ENCODE results near the gene IGLL5.

The IGLL5 gene

DNA sequence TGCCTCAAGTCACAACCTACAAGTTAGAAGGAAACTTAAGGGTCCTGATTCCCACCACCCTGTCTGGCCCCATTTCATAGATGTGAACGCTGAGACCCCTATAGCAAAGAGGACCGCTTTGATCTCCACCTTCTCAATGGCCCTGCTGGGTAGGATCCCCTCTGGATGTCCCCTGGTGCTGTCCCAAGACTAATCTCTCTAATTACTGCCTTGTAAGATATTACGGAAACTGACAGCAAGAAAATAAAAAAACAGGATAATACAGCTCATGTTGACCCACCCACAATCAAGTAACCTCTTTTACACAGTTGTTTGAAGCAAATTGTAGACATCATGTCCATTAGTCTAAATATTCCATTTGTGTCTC is 20.9 kb downstream of the IGLL5 start:
- TF ChIP-seq, protein P1, sequence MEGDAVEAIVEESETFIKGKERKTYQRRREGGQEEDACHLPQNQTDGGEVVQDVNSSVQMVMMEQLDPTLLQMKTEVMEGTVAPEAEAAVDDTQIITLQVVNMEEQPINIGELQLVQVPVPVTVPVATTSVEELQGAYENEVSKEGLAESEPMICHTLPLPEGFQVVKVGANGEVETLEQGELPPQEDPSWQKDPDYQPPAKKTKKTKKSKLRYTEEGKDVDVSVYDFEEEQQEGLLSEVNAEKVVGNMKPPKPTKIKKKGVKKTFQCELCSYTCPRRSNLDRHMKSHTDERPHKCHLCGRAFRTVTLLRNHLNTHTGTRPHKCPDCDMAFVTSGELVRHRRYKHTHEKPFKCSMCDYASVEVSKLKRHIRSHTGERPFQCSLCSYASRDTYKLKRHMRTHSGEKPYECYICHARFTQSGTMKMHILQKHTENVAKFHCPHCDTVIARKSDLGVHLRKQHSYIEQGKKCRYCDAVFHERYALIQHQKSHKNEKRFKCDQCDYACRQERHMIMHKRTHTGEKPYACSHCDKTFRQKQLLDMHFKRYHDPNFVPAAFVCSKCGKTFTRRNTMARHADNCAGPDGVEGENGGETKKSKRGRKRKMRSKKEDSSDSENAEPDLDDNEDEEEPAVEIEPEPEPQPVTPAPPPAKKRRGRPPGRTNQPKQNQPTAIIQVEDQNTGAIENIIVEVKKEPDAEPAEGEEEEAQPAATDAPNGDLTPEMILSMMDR (IDR thresholded peaks at IDR 0.05; ENCODE audit: low read depth, low read length, missing control alignments), result no peak
- DNase-seq (ENCODE audit: low read depth), result no peak
- H3K4me3 ChIP-seq (ENCODE audit: low read depth, low read length), result no peak overlapping the region
- in situ Hi-C loops (cut with HindIII; ENCODE audit: low sequenced_read_pairs), result loop anchor here (25.0 kb wide), 1 partner anchor 321 kb away; no protein-coding TSS in a partner anchor

DNA sequence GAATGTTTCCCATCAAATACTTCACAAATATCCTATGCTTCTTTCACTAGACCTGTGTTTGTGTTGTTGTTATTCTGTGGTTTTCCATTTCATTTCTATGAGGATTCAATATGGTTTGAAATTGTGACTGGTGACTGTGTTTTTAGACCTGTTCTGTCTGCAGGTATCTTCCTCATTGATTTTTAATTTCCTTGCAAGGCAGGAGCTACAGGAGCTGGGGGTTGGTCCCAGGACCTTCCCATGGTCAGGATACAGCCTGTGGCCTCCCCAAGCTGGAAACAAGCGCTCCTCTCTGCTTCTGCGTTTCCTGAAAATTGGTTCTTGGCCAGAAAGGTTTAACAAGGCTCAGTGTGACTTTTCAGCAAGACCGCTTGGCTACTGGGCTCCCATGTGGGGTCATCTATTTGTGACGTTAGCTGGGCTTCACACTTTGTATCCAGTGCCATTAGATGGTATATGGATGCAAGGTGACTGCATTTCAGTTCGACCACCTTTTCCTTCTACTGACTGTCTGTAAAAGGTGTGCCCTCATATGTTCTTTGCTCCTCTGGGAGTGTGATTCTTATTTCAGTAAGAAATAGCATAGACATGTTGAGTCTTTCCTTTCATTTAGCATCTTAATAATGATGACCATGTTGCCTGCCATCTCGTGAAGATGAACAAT is 21.5 kb downstream of the IGLL5 start:
- TF ChIP-seq, protein P1 (IDR thresholded peaks at IDR 0.05; ENCODE audit: low read depth, low read length, missing control alignments), result no peak
- no peak overlapping the region for H3K4me3 ChIP-seq (ENCODE audit: low read depth, low read length)
- DNase-seq (ENCODE audit: low read depth), result no peak
- in situ Hi-C loops (cut with HindIII; ENCODE audit: low sequenced_read_pairs), result loop anchor here (25.0 kb wide), 1 partner anchor 322 kb away; no protein-coding TSS in a partner anchor

DNA sequence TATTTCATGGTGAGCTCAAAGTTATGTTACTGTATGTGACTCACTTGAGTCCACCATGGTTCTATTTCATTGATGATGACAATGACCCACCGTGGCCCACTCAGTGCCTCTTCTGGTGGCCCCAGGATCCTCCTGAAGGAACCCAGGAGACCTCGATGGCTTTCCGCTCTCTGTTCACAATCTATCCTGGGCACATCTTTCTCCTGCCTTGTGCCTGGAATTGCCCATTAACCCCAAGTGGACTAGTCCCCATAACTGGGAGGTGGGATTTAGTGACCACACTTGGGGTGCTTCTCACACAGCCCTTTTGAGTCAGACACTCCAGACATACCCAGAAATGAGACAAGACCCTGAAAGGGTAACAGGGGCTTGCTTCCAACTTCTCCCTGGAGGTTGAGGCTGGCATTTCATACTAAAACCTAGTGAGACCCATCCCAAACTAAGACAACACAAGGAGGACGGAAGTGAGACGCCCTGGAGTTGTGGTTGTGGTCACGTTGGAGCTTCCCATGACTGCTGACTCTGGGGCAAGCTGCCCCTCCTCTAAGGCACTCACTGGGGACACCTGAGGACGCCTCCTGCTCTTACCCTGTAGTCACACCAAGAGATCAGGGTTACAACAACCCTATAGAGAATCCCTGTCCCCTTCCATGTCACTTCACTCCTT is 22.1 kb downstream of the IGLL5 start:
- no peak overlapping the region for H3K4me3 ChIP-seq (ENCODE audit: low read depth, low read length)
- DNase-seq (ENCODE audit: low read depth), result no peak
- in situ Hi-C loops (cut with HindIII; ENCODE audit: low sequenced_read_pairs), result loop anchor here (25.0 kb wide), 1 partner anchor 322 kb away; no protein-coding TSS in a partner anchor
- TF ChIP-seq, protein P1 (IDR thresholded peaks at IDR 0.05; ENCODE audit: low read depth, low read length, missing control alignments), result no peak

DNA sequence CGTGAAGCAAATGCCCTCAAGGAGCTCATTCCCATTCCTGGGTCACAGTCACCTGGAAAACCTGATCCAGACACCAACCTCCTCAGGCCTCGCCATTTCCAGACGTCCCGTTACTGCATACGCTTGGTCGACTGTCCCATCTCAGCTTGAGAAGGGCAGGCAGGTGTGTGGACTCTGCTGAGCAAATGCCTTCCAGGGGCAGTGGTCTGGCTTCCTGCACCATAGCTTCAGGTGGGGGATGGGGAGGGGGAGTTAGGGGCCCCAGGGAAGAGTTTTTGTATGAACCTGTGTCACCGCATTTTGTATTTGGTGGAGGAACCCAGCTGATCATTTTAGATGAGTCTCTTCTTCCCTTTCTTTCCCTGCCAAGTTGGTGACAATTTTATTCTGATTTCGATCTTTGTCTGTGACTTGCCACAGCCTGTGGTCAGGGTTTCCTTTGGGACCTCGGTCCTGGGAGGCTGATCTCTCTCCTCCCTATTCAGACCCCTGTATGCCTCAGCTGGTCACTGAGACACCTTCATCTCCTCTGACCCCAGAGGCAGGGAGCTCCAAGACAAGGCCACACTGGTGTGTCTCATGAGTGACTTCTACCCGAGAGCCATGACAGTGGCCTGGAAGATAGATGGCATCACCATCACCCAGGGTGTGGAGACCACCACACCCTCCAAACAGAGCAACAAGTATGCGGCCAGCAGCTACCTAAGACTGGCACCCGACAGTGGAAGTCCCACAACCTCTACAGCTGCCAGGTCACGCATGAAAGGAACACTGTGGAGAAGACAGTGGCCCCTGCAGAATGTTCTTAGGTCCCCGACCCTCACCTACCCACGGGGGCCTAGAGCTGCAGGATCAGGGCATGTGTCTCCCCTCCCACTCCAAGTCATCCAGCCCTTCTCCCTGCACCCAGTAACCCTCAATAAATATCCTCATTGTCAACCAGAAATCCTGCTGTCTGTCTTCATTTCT is 22.9 kb downstream of the IGLL5 start:
- no peak for DNase-seq (ENCODE audit: low read depth)
- in situ Hi-C loops (cut with HindIII; ENCODE audit: low sequenced_read_pairs), result loop anchor here (25.0 kb wide), 1 partner anchor 323 kb away; no protein-coding TSS in a partner anchor
- TF ChIP-seq, protein P1 (IDR thresholded peaks at IDR 0.05; ENCODE audit: low read depth, low read length, missing control alignments), result no peak
- H3K4me3 ChIP-seq (ENCODE audit: low read depth, low read length), result no peak overlapping the region

DNA sequence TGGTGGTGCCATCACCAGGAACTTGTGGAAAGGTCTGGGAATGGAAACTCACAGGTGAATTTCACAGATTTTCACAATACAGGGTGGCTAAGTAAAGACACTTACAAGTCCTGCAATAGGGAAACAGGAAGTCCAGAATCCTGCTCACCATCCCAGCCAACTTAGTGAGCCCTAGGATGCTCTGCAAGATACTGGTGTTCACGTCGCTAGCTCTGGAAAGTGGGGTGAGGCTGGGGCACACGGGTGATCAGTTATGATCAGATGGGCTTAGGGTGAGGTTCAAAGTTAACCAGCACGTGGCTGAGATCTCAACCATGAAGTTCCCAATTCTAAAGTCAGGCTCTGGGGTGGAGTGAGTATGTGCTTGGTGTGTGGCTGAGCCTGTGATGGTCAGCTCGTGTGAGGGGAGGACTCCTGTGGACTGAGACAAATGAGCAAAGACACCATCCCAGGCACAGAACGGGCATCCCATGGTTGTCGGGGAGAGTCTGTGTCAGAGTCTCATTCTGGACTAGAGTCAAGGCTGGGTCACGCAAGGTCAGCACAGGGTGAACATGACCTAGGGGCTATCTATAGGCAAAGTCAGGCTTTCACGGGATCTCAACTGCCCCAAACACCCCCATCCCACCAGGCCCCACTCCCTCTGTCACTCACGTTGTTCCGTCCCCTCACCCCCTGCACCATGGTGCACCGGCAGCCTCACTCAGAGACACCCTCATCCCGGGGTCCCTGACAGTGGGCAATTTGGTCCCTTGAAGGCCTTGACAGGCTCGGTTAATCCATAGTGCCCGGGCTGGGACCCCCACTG is 23.9 kb downstream of the IGLL5 start:
- TF ChIP-seq, protein P1 (IDR thresholded peaks at IDR 0.05; ENCODE audit: low read depth, low read length, missing control alignments), result no peak
- H3K4me3 ChIP-seq (ENCODE audit: low read depth, low read length), result no peak overlapping the region
- no peak for DNase-seq (ENCODE audit: low read depth)
- in situ Hi-C loops (cut with HindIII; ENCODE audit: low sequenced_read_pairs), result loop anchor here (25.0 kb wide), 1 partner anchor 324 kb away; no protein-coding TSS in a partner anchor
